ENCODE measurements around the gene ITPKC.

- TF ChIP-seq CTCF (IDR thresholded peaks at IDR 0.05) (no peak), POLR2A (IDR thresholded peaks at IDR 0.05) (no peak)
Observed at GRCh38 chr19:40742886-40743285, 26.0 kb downstream of the ITPKC start.
